ENCODE results near the gene VASN.

The VASN gene

DNA sequence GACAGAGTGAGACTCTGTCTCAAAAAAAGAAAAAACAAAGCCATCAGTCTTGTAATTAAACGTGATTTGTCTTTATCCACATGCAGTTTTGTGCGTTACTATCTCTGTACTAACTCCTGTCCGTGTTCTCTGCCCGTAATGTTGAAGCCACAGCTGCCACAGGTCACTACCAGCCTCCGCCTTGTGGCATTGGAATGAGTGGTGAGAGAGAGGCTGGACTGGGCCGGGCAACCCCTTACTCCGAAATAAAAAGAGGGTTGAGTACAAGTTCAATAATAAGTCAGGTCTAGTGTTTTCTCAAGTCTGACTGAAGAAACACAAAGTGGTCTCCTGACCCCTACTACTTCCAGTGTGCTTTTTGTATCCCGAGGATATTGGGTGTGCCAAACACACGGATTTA, 59.4 kb downstream of the VASN start:
- DNase-seq (ENCODE audit: low read depth), result no peak
- TF ChIP-seq, protein P1, sequence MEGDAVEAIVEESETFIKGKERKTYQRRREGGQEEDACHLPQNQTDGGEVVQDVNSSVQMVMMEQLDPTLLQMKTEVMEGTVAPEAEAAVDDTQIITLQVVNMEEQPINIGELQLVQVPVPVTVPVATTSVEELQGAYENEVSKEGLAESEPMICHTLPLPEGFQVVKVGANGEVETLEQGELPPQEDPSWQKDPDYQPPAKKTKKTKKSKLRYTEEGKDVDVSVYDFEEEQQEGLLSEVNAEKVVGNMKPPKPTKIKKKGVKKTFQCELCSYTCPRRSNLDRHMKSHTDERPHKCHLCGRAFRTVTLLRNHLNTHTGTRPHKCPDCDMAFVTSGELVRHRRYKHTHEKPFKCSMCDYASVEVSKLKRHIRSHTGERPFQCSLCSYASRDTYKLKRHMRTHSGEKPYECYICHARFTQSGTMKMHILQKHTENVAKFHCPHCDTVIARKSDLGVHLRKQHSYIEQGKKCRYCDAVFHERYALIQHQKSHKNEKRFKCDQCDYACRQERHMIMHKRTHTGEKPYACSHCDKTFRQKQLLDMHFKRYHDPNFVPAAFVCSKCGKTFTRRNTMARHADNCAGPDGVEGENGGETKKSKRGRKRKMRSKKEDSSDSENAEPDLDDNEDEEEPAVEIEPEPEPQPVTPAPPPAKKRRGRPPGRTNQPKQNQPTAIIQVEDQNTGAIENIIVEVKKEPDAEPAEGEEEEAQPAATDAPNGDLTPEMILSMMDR (conservative IDR thresholded peaks at IDR 0.05; ENCODE audit: low read length), result no peak

More for the DNA sequence above, 59.4 kb downstream of the VASN start:
- no peak overlapping the region for H3K4me3 ChIP-seq (ENCODE audit: low read length)
